Retinal pigment epithelial cell (primary cell): ENCODE data around the gene PTDSS2.

Experiments used
- DNase-seq: peaks from one replicate; pipeline ENCODE4 v3.0.0-alpha.2; 2010; ENCODE audit warnings: low read depth
- H3K4me3 ChIP-seq: 2 replicates; pipeline ENCODE4 v1.5.1; 2011; ENCODE audit warnings: mild to moderate bottlenecking, low read length, control low read depth, moderate library complexity
- TF ChIP-seq, protein P1 (sequence below): conservative IDR thresholded peaks from 2 replicates; pipeline ENCODE4 v1.5.1; 2011; ENCODE audit warnings: low read depth, low read length, control low read depth, inconsistent platforms

PTDSS2 gene

DNA sequence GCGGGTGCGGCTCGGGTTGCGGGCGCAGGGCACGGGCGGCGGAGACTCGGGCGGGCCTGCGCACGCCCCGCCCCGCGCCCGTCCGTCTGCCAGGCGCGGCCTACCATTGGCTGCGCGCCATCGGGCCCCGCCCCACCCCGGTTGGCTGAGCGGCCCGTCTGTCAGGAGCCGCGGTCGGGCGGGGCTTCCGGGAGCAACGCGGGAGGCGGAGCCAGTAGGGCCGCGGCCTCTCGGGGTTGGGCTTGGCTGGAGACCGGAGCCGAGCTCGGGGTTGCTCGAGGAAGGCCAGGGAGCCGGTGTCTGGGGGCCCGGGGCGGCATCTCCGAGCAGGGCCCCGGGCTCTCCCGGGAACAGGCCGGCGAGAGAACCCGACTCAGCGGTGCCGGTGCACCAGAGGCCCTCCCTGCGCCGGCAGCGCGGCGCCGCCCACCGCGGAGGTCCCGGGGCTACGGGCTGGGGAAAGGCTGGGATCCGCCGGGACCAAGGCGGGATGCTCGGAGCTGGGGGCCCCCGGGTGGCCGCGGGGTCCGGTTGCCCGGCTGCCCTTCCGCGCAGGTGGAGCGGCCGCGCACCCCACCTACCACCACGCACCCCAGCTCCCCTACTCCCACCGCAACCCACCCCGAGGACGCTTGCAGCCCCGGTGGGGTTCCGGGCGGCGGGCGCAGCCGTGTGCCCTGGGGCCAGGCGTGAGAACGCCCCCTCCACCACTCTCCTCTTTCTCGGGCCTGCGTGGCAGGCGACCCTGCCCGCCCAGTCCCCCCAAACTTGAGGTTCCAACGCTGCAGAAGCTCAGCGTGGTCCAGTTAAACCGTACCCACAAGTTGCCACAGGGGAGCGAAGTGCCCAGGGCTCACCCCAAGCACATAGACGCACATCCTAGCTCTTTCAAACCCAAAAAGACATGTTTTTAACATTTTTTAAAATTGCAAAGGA is 85.7 kb downstream of the PTDSS2 start, which contains the start of gene HRAS:
Gene HRAS, minus strand, starts transcription at position 58 of the 936 bp plus-strand sequence.
- H3K4me3 ChIP-seq, result peak within 1 kb of the TSS; percentile 73
- TF ChIP-seq, protein P1, sequence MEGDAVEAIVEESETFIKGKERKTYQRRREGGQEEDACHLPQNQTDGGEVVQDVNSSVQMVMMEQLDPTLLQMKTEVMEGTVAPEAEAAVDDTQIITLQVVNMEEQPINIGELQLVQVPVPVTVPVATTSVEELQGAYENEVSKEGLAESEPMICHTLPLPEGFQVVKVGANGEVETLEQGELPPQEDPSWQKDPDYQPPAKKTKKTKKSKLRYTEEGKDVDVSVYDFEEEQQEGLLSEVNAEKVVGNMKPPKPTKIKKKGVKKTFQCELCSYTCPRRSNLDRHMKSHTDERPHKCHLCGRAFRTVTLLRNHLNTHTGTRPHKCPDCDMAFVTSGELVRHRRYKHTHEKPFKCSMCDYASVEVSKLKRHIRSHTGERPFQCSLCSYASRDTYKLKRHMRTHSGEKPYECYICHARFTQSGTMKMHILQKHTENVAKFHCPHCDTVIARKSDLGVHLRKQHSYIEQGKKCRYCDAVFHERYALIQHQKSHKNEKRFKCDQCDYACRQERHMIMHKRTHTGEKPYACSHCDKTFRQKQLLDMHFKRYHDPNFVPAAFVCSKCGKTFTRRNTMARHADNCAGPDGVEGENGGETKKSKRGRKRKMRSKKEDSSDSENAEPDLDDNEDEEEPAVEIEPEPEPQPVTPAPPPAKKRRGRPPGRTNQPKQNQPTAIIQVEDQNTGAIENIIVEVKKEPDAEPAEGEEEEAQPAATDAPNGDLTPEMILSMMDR, result no peak
- peak; percentile 66 for DNase-seq

DNA sequence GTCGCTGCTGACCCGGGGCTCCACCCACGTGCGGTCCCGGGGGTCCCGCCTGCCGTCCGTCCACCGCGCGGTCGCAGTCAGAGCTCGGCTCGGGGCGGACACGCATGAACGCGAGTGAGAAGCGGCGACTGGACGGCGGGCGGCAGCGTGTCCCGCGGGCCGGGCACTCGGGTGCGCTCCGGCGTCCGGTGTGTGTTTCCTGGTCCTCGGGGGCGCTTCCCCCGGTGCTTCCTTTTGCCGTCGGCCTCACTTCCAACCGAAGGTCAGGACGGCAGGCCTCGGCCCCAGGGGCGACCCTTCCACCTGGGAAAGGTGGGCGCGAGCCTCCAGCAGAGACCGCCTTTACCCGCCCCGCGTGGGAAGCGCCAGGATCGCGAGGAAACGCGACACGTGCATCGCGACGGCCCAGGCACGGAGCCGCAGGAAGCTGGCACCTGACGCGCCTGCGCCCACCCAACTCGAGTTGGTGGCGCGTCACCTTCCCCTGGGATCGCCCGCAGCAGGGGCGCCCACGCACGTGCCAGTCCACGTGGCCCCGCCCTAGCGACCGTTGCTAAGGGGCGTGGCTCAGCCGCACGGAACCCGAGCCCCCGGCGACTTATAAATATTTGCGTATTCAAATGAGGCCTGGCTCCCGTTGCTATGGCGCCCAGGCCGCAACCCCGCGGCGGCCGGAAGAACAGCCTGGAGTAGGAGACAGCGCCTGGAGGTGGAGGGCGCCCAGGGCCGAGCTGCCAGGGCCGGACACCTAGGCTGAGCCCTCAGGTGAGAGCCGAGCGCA is 87.0 kb downstream of the PTDSS2 start, which contains the start of gene LRRC56:
Gene LRRC56, plus strand, starts transcription at position 687 of the 781 bp plus-strand sequence. CDS start 3,158 bp downstream, outside the sequence.
- DNase-seq, result peak; percentile 36
- TF ChIP-seq, protein P1, result no peak
- peak within 1 kb of the TSS; percentile 38 for H3K4me3 ChIP-seq

DNA sequence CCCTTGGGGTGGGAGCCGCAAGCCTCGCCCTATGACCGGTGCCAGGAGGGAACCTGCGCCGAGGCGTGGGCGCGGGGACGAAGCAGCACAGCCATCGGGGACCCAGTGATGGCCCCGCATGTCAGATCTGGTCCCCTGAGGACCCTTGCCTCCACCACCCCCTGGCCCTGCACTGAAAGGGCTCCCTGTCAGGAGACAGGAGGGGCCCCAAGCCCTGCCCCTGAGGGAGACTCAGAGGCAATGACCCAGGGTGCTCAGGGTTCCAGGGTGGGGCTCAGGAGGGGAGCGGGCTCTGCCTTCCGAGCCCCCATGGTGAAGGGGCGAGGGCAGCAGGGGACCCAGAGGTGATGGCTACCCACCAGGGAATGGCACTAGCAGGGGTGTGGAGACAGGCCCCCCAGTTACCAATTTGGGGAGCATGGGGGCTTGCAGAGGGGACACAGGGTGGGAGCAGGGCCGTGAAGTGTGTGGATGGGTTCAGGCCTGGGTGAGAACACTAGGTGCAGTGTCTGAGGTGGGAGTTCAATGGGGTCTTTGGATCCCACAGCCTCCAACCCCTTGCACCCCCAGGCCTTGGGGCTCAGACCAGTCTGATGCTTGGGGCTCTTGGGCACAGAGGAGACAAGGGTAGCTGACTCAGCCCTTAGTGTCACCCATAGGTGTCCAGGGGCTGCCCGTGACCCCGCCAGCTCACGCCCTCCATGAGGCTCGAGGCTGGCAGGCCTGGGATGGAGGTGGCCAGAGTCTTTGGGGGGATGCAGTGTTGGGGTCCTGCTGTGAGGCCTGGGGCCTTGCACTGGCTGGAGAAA is 87.7 kb downstream of the PTDSS2 start:
- peak overlapping the region; percentile 38 for H3K4me3 ChIP-seq
- no peak for DNase-seq
- TF ChIP-seq, protein P1, result no peak

DNA sequence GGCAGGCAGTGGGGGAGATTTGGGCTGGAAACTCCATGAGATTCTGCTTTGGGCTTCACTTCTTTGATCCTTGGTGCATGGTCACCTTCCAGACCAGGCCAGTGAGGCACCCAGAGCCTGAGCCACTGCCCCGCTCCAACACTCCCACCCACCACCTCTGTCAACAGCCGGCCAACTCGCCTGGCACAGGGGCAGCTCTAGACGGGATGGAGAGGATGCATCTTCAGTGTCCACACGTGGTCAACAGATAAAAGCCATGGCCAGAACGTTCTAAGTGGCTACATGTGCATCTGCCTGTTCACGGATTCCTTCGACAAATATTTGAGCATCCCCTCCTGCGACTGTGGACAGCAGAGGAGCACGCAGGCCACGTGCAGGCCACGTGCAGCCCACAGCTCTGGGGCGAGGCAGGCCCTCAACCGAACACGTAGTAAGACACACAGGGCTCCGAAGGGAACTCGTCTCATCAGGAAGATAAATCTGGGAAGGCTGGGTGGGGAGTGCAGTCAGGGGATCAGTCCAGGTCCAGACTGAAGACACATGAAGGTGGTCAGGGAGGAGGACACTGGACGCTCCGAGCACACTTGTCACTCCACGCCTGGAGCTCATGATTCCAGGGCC is 88.5 kb downstream of the PTDSS2 start:
- no peak overlapping the region for H3K4me3 ChIP-seq
- no peak for DNase-seq
- TF ChIP-seq, protein P1, result no peak

DNA sequence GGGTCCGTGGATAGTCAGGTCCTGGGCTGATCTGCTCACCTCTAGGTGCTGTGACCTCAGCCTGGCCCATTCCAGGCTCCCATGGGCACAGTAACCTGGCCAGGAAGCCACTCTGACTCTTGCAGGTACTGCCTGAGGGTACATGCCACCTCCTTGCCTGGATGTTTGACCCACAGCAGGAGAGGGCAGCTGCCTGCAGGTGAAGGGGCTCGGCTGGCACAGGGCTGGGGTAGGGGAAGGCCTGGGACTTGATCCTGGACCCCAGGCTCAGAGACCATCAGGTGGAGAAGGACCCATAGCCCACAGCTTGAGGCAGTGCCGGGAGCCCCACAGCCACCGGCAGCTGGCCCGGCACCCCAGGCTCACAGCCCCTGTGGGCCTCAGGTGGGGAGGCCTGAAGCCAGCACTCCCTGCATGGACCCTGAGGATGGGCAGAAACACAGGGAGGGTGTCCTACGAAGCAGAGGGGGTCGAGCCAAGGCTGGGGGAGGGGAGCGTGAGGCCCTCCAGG is 89.9 kb downstream of the PTDSS2 start:
- no peak for DNase-seq
- no peak overlapping the region for H3K4me3 ChIP-seq

More for the DNA sequence above, 89.9 kb downstream of the PTDSS2 start:
- TF ChIP-seq, protein P1, result no peak
